H9 (cell line): ENCODE measurements around the gene SWI5. TPM values are rescaled to one million over a fixed set of nuclear protein-coding genes. Genes with fewer than 3 reads are reported as not detected.

Experiments
- DNase-seq: peaks from one replicate; pipeline ENCODE4 v3.0.0-alpha.2; 2017
- H2AFZ ChIP-seq: one replicate; pipeline ENCODE4 v1.6.1; 2013; ENCODE audit warnings: mild to moderate bottlenecking, low read length, control low read depth, moderate library complexity
- H2AK5ac ChIP-seq: 2 replicates; pipeline ENCODE4 v1.6.1; 2013; ENCODE audit warnings: low read length, control low read depth, mixed read lengths; ENCODE audit not compliant: insufficient read length
- H2BK120ac ChIP-seq: one replicate; pipeline ENCODE4 v1.6.1; 2013; ENCODE audit warnings: low read depth, mild to moderate bottlenecking, low read length, control low read depth, inconsistent platforms; ENCODE audit not compliant: poor library complexity, severe bottlenecking
- H2BK12ac ChIP-seq: 2 replicates; pipeline ENCODE4 v1.6.1; 2013; ENCODE audit warnings: low read length, control low read depth, mixed read lengths, low read depth; ENCODE audit not compliant: insufficient read length
- H2BK15ac ChIP-seq: 2 replicates; pipeline ENCODE4 v1.6.1; 2013; ENCODE audit warnings: low read depth, low read length, control low read depth
- H2BK20ac ChIP-seq: one replicate; pipeline ENCODE4 v1.6.1; 2013; ENCODE audit warnings: low read depth, mild to moderate bottlenecking, low read length, control low read depth, inconsistent platforms; ENCODE audit not compliant: poor library complexity, severe bottlenecking
- H2BK5ac ChIP-seq: 2 replicates; pipeline ENCODE4 v1.6.1; 2013; ENCODE audit warnings: low read length, control low read depth, mixed read lengths; ENCODE audit not compliant: insufficient read length
- H3K14ac ChIP-seq: 2 replicates; pipeline ENCODE4 v1.6.1; 2013; ENCODE audit warnings: low read length, control low read depth; ENCODE audit not compliant: insufficient read depth
- H3K18ac ChIP-seq: 2 replicates; pipeline ENCODE4 v1.6.1; 2013; ENCODE audit warnings: low read depth, mild to moderate bottlenecking, mixed read lengths, low read length, control low read depth; ENCODE audit not compliant: insufficient read length
- H3K23ac ChIP-seq: 2 replicates; pipeline ENCODE4 v1.6.1; 2013; ENCODE audit warnings: low read length, control low read depth, mixed read lengths, low read depth; ENCODE audit not compliant: insufficient read length
- H3K23me2 ChIP-seq: 2 replicates; pipeline ENCODE4 v1.6.1; 2013; ENCODE audit warnings: low read depth, mild to moderate bottlenecking, mixed read lengths, low read length, control low read depth; ENCODE audit not compliant: insufficient read length, poor library complexity, severe bottlenecking
- H3K27ac ChIP-seq: 2 replicates; pipeline ENCODE4 v1.5.1; 2013; ENCODE audit warnings: low read length, control low read depth, mixed read lengths, low read depth; ENCODE audit not compliant: insufficient read length
- H3K27me3 ChIP-seq: 2 replicates; pipeline ENCODE4 v1.6.1; 2013; ENCODE audit warnings: low read length, control low read depth, inconsistent platforms; ENCODE audit not compliant: insufficient read depth
- H3K4ac ChIP-seq: 2 replicates; pipeline ENCODE4 v1.6.1; 2013; ENCODE audit warnings: low read depth, mild to moderate bottlenecking, control low read depth, inconsistent platforms, low read length, moderate library complexity
- H3K4me1 ChIP-seq: 2 replicates; pipeline ENCODE4 v1.6.1; 2013; ENCODE audit warnings: low read length, control low read depth, inconsistent platforms; ENCODE audit not compliant: insufficient read depth
- H3K4me2 ChIP-seq: 2 replicates; pipeline ENCODE4 v1.6.1; 2013; ENCODE audit warnings: low read length, control low read depth, mixed read lengths; ENCODE audit not compliant: insufficient read length, insufficient read depth
- H3K56ac ChIP-seq: 2 replicates; pipeline ENCODE4 v1.6.1; 2013; ENCODE audit warnings: low read depth, mild to moderate bottlenecking, mixed read lengths, low read length, control low read depth; ENCODE audit not compliant: insufficient read length
- H3K79me1 ChIP-seq: 2 replicates; pipeline ENCODE4 v1.6.1; 2013; ENCODE audit warnings: low read depth, mild to moderate bottlenecking, moderate library complexity, low read length, control low read depth, inconsistent platforms; ENCODE audit not compliant: insufficient read depth, poor library complexity, severe bottlenecking
- H3K79me2 ChIP-seq: 2 replicates; pipeline ENCODE4 v1.6.1; 2013; ENCODE audit warnings: low read length, control low read depth, inconsistent platforms; ENCODE audit not compliant: insufficient read depth
- H3K9ac ChIP-seq: 2 replicates; pipeline ENCODE4 v1.6.1; 2013; ENCODE audit warnings: low read length, control low read depth, mixed read lengths; ENCODE audit not compliant: insufficient read length; ENCODE audit errors: extremely low read depth
- H3K9me3 ChIP-seq: one replicate; pipeline ENCODE4 v1.6.1; 2013; ENCODE audit warnings: low read depth, low read length, inconsistent platforms; ENCODE audit not compliant: control insufficient read depth
- H3T11ph ChIP-seq: one replicate; pipeline ENCODE4 v1.6.1; 2013; ENCODE audit warnings: mild to moderate bottlenecking, low read length, control low read depth, inconsistent platforms
- H4K20me1 ChIP-seq: one replicate; pipeline ENCODE4 v1.6.1; 2013; ENCODE audit not compliant: control insufficient read depth, insufficient read length, insufficient read depth
- H4K5ac ChIP-seq: 2 replicates; pipeline ENCODE4 v1.6.1; 2013; ENCODE audit warnings: low read depth, mild to moderate bottlenecking, mixed read lengths, low read length, control low read depth; ENCODE audit not compliant: insufficient read length
- H4K8ac ChIP-seq: replicated peaks from 2 replicates; pipeline ENCODE4 v1.6.1; 2013; ENCODE audit warnings: low read length, control low read depth, mixed read lengths, low read depth; ENCODE audit not compliant: insufficient read length
- H4K91ac ChIP-seq: 2 replicates; pipeline ENCODE4 v1.6.1; 2013; ENCODE audit warnings: low read depth, mild to moderate bottlenecking, moderate library complexity, mixed read lengths, low read length, control low read depth; ENCODE audit not compliant: insufficient read length
- H3K27ac Mint-ChIP-seq, 3 experiments: 2 replicates in 2 of 3; 3 replicates in 1 of 3; pipeline ENCODE4 v1.8.0; 2020 to 2021; ENCODE audit warnings: mixed read lengths in 3 of 3, mild to moderate bottlenecking in 1 of 3, moderate library complexity in 1 of 3
- H3K27me3 Mint-ChIP-seq: 2 replicates; pipeline ENCODE4 v1.8.0; 2021; ENCODE audit warnings: low read depth, mild to moderate bottlenecking, moderate library complexity, mixed read lengths
- H3K36me3 Mint-ChIP-seq, 3 experiments: 2 replicates in 2 of 3; 3 replicates in 1 of 3; pipeline ENCODE4 v1.8.0; 2020 to 2021; ENCODE audit warnings: low read depth in 3 of 3, mixed read lengths in 3 of 3; ENCODE audit not compliant: insufficient read depth in 1 of 3
- H3K4me1 Mint-ChIP-seq, 2 experiments: 2 replicates each; pipeline ENCODE4 v1.8.0; 2020; ENCODE audit warnings: mixed read lengths in 2 of 2
- H3K4me3 Mint-ChIP-seq, 2 experiments: 2 replicates in 1 of 2; 3 replicates in 1 of 2; pipeline ENCODE4 v1.8.0; 2020 to 2021; ENCODE audit warnings: mild to moderate bottlenecking in 2 of 2, mixed read lengths in 2 of 2, moderate library complexity in 1 of 2
- H3K9me3 Mint-ChIP-seq, 2 experiments: 2 replicates in 1 of 2; 3 replicates in 1 of 2; pipeline ENCODE4 v1.8.0; 2020; ENCODE audit warnings: mild to moderate bottlenecking in 2 of 2, mixed read lengths in 2 of 2, moderate library complexity in 1 of 2
- CTCF ChIP-seq: fragments of 200-600 bp; sonication (generic); conservative IDR thresholded peaks from 3 replicates; pipeline ENCODE4 v1.8.0; 2021; ENCODE audit warnings: antibody characterized with exemption, mild to moderate bottlenecking
- WGBS: extraction: QIAGEN DNeasy Blood & Tissue Kit; methylation state at CpG from one replicate; pipeline ENCODE4 v1.1.7; 2013; ENCODE audit warnings: missing lambda C conversion rate, low lambda C conversion rate, mixed read lengths; ENCODE audit not compliant: insufficient read length; ENCODE audit errors: extremely low coverage; 5-methylcytosine and 5-hydroxymethylcytosine counted together
- total RNA-seq: library from RNA; stranded (reverse); gene quantifications from 2 replicates; pipeline ENCODE4 v1.2.1, GENCODE V29; 2021

SWI5 gene
- total RNA-seq, 1 experiment from 2014 or later = 25.6 TPM

DNA sequence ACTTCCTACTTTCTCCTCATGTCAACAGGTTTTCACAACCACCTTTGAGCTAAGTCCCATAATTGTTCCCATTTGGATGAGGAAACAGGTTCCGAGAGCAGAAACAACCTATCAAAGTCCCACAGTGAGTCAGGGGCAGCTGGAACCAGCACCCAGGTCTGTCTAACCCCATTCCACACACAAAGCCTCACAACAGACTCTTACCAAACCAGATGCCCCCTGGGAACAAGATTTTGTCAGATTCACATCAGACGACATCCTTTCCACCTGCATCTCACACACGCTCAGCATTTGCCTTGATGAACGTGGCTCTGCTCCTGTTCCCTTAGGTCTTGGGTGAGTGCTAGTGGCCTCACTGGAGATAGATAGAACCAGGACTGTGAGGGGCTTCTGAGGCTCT, 17.0 kb downstream of the SWI5 start:
- Histone ChIP-seq H3K4me1 (no peaks in the 10 kb centered on the region), H2AFZ (no peak overlapping the region), H2BK15ac (no peak overlapping the region), H3K27me3 (no peaks in the 10 kb centered on the region), H3K79me2 (0 out of 2 replicates have a peak, but pooled peaks cover 1% of the 10 kb centered on the region), H3K27ac (no peak overlapping the region), H3K4ac (no peak overlapping the region), H4K8ac (no peak overlapping the region), H3K18ac (no peak overlapping the region), H4K20me1 (no peaks in the 10 kb centered on the region), H3K9ac (no peak overlapping the region), H2AK5ac (no peak overlapping the region), H3K56ac (no peak overlapping the region), H4K91ac (no peak overlapping the region), H3K79me1 (no peaks in the 10 kb centered on the region), H2BK12ac (no peak overlapping the region), H2BK5ac (no peak overlapping the region), H3K4me2 (no peak overlapping the region), H3K23me2 (no peaks in the 10 kb centered on the region), H2BK120ac (no peak overlapping the region), H3K23ac (no peak overlapping the region), H3K9me3 (no peaks in the 10 kb centered on the region), H4K5ac (no peak overlapping the region), H3K14ac (no peak overlapping the region), H2BK20ac (no peak overlapping the region), H3T11ph (no peak overlapping the region)
- Mint-ChIP-seq H3K27ac (no peak overlapping the region), H3K36me3 (peaks cover 3 to 11% (median 7%) of the 10 kb centered on the region in 3 experiments; a peak in 5 of 7 replicates), H3K4me1 (peaks cover 2 to 4% of the 10 kb centered on the region in 2 experiments), H3K27me3 (peaks cover 4% of the 10 kb centered on the region; the same call in 1 of the 2 replicates), H3K4me3 (no peak overlapping the region), H3K9me3 (no peaks in the 10 kb centered on the region)
- no peak for DNase-seq
- TF ChIP-seq CTCF = no peak
- no CpG with 5 or more reads among the region's 4 CpGs for WGBS
